Panc1 (cell line): ENCODE data around the gene MIX23.

ENCODE experiments used
- CTCF ChIP-seq: fragments of 450-650 bp; IDR thresholded peaks from 2 replicates; pipeline ENCODE4 v1.5.1; 2017; ENCODE audit warnings: mild to moderate bottlenecking
- TF ChIP-seq, protein P1 (sequence below), 2 experiments: IDR thresholded peaks; 2 replicates each; pipeline ENCODE4 v1.6.1; 2011 to 2012; ENCODE audit warnings: low read depth in 2 of 2, control low read depth in 1 of 2, low read length in 1 of 2, mild to moderate bottlenecking in 1 of 2, moderate library complexity in 1 of 2; ENCODE audit not compliant: insufficient read depth in 1 of 2

- no peak for TF ChIP-seq CTCF
- TF ChIP-seq, protein P1, sequence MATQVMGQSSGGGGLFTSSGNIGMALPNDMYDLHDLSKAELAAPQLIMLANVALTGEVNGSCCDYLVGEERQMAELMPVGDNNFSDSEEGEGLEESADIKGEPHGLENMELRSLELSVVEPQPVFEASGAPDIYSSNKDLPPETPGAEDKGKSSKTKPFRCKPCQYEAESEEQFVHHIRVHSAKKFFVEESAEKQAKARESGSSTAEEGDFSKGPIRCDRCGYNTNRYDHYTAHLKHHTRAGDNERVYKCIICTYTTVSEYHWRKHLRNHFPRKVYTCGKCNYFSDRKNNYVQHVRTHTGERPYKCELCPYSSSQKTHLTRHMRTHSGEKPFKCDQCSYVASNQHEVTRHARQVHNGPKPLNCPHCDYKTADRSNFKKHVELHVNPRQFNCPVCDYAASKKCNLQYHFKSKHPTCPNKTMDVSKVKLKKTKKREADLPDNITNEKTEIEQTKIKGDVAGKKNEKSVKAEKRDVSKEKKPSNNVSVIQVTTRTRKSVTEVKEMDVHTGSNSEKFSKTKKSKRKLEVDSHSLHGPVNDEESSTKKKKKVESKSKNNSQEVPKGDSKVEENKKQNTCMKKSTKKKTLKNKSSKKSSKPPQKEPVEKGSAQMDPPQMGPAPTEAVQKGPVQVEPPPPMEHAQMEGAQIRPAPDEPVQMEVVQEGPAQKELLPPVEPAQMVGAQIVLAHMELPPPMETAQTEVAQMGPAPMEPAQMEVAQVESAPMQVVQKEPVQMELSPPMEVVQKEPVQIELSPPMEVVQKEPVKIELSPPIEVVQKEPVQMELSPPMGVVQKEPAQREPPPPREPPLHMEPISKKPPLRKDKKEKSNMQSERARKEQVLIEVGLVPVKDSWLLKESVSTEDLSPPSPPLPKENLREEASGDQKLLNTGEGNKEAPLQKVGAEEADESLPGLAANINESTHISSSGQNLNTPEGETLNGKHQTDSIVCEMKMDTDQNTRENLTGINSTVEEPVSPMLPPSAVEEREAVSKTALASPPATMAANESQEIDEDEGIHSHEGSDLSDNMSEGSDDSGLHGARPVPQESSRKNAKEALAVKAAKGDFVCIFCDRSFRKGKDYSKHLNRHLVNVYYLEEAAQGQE (IDR thresholded peaks at IDR 0.05; ENCODE audit: insufficient read depth in 1 of 2, low read depth in 2 of 2, low read length in 1 of 2): no peak
Observed at GRCh38 chr3:122318620-122319019, 64.4 kb downstream of the MIX23 start.
